ENCODE measurements around the gene SLC7A5.

GRCh38 chr16:87823181-87823929, 46.0 kb downstream of the SLC7A5 start:
- TF ChIP-seq CTCF (conservative IDR thresholded peaks at IDR 0.05; ENCODE audit: low read depth, low read length) (no peak), POLR2A (IDR thresholded peaks at IDR 0.05; ENCODE audit: low read depth, low read length) (no peak), RFX5 (IDR thresholded peaks at IDR 0.05; ENCODE audit: low read depth, low read length) (no peak), MAZ (IDR thresholded peaks at IDR 0.05; ENCODE audit: borderline replicate concordance, low read depth, low read length) (no peak), RAD21 (IDR thresholded peaks at IDR 0.05; ENCODE audit: low read length) (no peak), RCOR1 (IDR thresholded peaks at IDR 0.05; ENCODE audit: insufficient replicate concordance, low read length) (no peak), NFE2L2 (IDR thresholded peaks at IDR 0.05; ENCODE audit: low read depth, low read length) (no peak), BHLHE40 (IDR thresholded peaks at IDR 0.05; ENCODE audit: low read depth, low read length) (no peak), FOS (IDR thresholded peaks at IDR 0.05; ENCODE audit: low read depth, low read length) (no peak), MXI1 (IDR thresholded peaks at IDR 0.05; ENCODE audit: borderline replicate concordance, low read depth, low read length) (no peak), CEBPB (IDR thresholded peaks at IDR 0.05; ENCODE audit: low read depth, low read length) (no peak)
- TF ChIP-seq, protein P1, sequence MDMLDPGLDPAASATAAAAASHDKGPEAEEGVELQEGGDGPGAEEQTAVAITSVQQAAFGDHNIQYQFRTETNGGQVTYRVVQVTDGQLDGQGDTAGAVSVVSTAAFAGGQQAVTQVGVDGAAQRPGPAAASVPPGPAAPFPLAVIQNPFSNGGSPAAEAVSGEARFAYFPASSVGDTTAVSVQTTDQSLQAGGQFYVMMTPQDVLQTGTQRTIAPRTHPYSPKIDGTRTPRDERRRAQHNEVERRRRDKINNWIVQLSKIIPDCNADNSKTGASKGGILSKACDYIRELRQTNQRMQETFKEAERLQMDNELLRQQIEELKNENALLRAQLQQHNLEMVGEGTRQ (IDR thresholded peaks at IDR 0.05; ENCODE audit: low read depth, low read length): no peak
